ENCODE data around the gene KPNA6. TPM values are rescaled to one million over a fixed set of nuclear protein-coding genes. Genes with fewer than 3 reads are reported as not detected.

KPNA6 gene
- total and polyA plus RNA-seq, 2 of the 4 experiments (the other 2 are of a cell fraction), result 27.0 to 50.7 TPM

- TF ChIP-seq, protein P1, sequence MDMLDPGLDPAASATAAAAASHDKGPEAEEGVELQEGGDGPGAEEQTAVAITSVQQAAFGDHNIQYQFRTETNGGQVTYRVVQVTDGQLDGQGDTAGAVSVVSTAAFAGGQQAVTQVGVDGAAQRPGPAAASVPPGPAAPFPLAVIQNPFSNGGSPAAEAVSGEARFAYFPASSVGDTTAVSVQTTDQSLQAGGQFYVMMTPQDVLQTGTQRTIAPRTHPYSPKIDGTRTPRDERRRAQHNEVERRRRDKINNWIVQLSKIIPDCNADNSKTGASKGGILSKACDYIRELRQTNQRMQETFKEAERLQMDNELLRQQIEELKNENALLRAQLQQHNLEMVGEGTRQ (IDR thresholded peaks at IDR 0.05; ENCODE audit: low read depth, low read length), result no peak
- TF ChIP-seq FOS (IDR thresholded peaks at IDR 0.05; ENCODE audit: low read depth, low read length), result no peak
These were observed 90.6 kb downstream of the KPNA6 start (continued) for GRCh38 chr1:32198237-32199042.

Data from IMR-90 (cell line).